IPS-20b (cell line): ENCODE results near the gene ATP2B1.

ENCODE experiments used
- H3K27ac ChIP-seq: one replicate; pipeline ENCODE4 v1.5.1; 2013; ENCODE audit warnings: low read length
- H3K27me3 ChIP-seq: 2 replicates; pipeline ENCODE4 v1.6.1; 2013; ENCODE audit warnings: mild to moderate bottlenecking, low read length, inconsistent platforms; ENCODE audit not compliant: insufficient read depth
- H3K36me3 ChIP-seq: 2 replicates; pipeline ENCODE4 v1.6.1; 2013; ENCODE audit warnings: low read depth, mild to moderate bottlenecking, inconsistent platforms, low read length, moderate library complexity; ENCODE audit not compliant: insufficient read depth
- H3K4me1 ChIP-seq: 2 replicates; pipeline ENCODE4 v1.6.1; 2013; ENCODE audit warnings: mild to moderate bottlenecking, control low read depth, inconsistent platforms, low read length, moderate library complexity; ENCODE audit not compliant: insufficient read depth
- H3K4me3 ChIP-seq: 2 replicates; pipeline ENCODE4 v1.5.1; 2013; ENCODE audit warnings: mild to moderate bottlenecking, low read length, inconsistent platforms
- H3K9ac ChIP-seq: 2 replicates; pipeline ENCODE4 v1.6.1; 2013; ENCODE audit warnings: low read depth, mild to moderate bottlenecking, inconsistent platforms, low read length, moderate library complexity
- H3K9me3 ChIP-seq: 2 replicates; pipeline ENCODE4 v1.6.1; 2013; ENCODE audit warnings: mild to moderate bottlenecking, low read depth, low read length, inconsistent platforms; ENCODE audit not compliant: insufficient read depth

The ATP2B1 gene

GRCh38 chr12:89610366-89610765 is 98.3 kb downstream of the ATP2B1 start:
- Histone ChIP-seq H3K27me3 (no peaks in the 10 kb centered on the region), H3K9me3 (no peaks in the 10 kb centered on the region), H3K9ac (no peak overlapping the region), H3K27ac (no peak overlapping the region), H3K4me1 (no peaks in the 10 kb centered on the region), H3K36me3 (peaks cover 40% of the 10 kb centered on the region), H3K4me3 (no peak overlapping the region)

GRCh38 chr12:89603678-89604077 is 105.0 kb downstream of the ATP2B1 start:
- no peaks in the 10 kb centered on the region for H3K27me3 ChIP-seq
- no peaks in the 10 kb centered on the region for H3K4me1 ChIP-seq
- no peaks in the 10 kb centered on the region for H3K9me3 ChIP-seq
- H3K27ac ChIP-seq, result no peak overlapping the region
- no peak overlapping the region for H3K9ac ChIP-seq
- no peak overlapping the region for H3K4me3 ChIP-seq
- peaks cover 27% of the 10 kb centered on the region for H3K36me3 ChIP-seq

- H3K27me3 ChIP-seq, result no peaks in the 10 kb centered on the region
- no peaks in the 10 kb centered on the region for H3K9me3 ChIP-seq
- no peak overlapping the region for H3K9ac ChIP-seq
- H3K27ac ChIP-seq, result no peak overlapping the region
- H3K36me3 ChIP-seq, result peaks cover 3% of the 10 kb centered on the region; the same call in 1 of the 2 replicates
- H3K4me3 ChIP-seq, result no peak overlapping the region
- no peaks in the 10 kb centered on the region; the same call in 1 of the 2 replicates for H3K4me1 ChIP-seq
Measured at GRCh38 chr12:89597770-89598169, 110.9 kb downstream of the ATP2B1 start.

GRCh38 chr12:89597210-89597609 is 111.4 kb downstream of the ATP2B1 start:
- Histone ChIP-seq H3K27me3 (no peaks in the 10 kb centered on the region), H3K4me1 (no peaks in the 10 kb centered on the region; the same call in 1 of the 2 replicates), H3K9ac (no peak overlapping the region), H3K9me3 (no peaks in the 10 kb centered on the region), H3K27ac (no peak overlapping the region), H3K36me3 (no peaks in the 10 kb centered on the region), H3K4me3 (no peak overlapping the region)

DNA sequence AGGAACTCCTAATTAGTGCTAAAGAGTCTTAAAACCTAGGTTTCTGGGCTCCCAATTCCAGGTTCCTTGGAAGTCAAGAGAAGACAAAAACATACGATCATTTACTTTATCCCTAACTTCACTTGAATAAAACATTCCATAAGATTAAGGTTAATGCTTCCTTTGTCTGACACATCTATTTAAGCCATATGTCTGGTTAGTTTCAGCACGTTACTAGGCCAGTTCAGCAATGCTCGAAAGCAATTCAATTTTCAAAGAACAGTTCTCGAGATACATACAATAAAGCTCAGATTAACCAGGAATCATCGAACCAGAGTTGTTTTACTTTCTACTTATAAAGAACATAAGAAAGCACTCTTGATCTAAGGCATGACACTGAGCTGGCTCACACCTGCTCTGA is 114.8 kb downstream of the ATP2B1 start:
- H3K9ac ChIP-seq, result no peak overlapping the region
- peaks cover 23% of the 10 kb centered on the region; the same call in 1 of the 2 replicates for H3K36me3 ChIP-seq

GRCh38 chr12:89593233-89593632 is 115.4 kb downstream of the ATP2B1 start:
- Histone ChIP-seq H3K9ac (no peak overlapping the region), H3K9me3 (no peaks in the 10 kb centered on the region), H3K4me1 (no peaks in the 10 kb centered on the region; the same call in 1 of the 2 replicates), H3K27ac (no peak overlapping the region), H3K27me3 (no peaks in the 10 kb centered on the region), H3K4me3 (no peak overlapping the region), H3K36me3 (peaks cover 23% of the 10 kb centered on the region; the same call in 1 of the 2 replicates)

More for the DNA sequence above, 114.8 kb downstream of the ATP2B1 start:
- Histone ChIP-seq H3K4me3 (no peak overlapping the region), H3K27ac (no peak overlapping the region), H3K4me1 (no peaks in the 10 kb centered on the region; the same call in 1 of the 2 replicates), H3K9me3 (no peaks in the 10 kb centered on the region), H3K27me3 (no peaks in the 10 kb centered on the region)

GRCh38 chr12:89589753-89590152 is 118.9 kb downstream of the ATP2B1 start:
- Histone ChIP-seq H3K27me3 (no peaks in the 10 kb centered on the region), H3K4me3 (no peak overlapping the region), H3K9ac (no peak overlapping the region), H3K36me3 (peaks cover 23% of the 10 kb centered on the region; the same call in 1 of the 2 replicates), H3K4me1 (no peaks in the 10 kb centered on the region; the same call in 1 of the 2 replicates), H3K9me3 (no peaks in the 10 kb centered on the region), H3K27ac (no peak overlapping the region)

DNA sequence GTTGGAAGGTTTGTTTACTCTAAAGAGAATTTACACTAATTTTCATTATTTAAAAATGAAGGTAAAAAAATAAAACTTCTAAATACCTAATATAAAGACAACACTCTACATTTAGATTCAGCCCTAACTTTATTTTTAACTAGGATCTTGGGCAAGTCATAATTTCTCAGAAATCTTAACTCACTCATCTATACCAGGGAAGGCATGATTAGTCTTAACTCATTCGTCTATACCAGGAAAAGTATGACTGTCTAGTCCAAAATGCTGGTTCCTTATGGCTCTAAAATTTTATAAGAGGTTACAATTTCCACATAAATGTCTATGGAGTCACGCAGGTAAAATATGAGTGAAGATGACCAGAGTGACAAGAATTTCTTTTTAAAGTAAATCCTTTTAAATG is 130.1 kb downstream of the ATP2B1 start:
- Histone ChIP-seq H3K9me3 (no peaks in the 10 kb centered on the region), H3K4me1 (peaks cover 6% of the 10 kb centered on the region), H3K27ac (no peak overlapping the region), H3K36me3 (no peaks in the 10 kb centered on the region), H3K9ac (no peak overlapping the region), H3K4me3 (no peak overlapping the region), H3K27me3 (no peaks in the 10 kb centered on the region)

GRCh38 chr12:89576572-89577220 is 131.9 kb downstream of the ATP2B1 start:
- peaks cover 6% of the 10 kb centered on the region for H3K4me1 ChIP-seq
- H3K9ac ChIP-seq, result no peak overlapping the region
- no peak overlapping the region for H3K27ac ChIP-seq
- no peaks in the 10 kb centered on the region for H3K36me3 ChIP-seq
- H3K9me3 ChIP-seq, result no peaks in the 10 kb centered on the region
- no peaks in the 10 kb centered on the region for H3K27me3 ChIP-seq
- no peak overlapping the region for H3K4me3 ChIP-seq

DNA sequence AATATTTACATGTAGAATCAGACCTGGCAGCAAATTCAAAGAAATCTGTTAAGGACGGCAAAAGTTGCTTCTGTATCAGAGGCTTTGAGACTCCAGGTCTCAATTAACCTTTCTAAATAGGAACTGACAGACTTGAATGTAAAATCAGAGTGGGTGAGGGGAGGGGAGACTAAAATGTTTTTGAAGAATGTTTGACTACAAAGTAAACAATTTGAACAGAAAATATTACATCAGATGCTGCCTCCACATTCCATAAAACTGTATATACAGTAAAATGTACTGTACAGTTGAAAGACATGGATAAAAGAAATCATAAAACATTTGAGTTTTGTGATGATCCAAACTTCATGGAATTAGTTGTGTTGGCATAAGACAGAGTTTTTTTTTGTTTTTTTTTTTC is 133.3 kb downstream of the ATP2B1 start:
- Histone ChIP-seq H3K27ac (no peak overlapping the region), H3K27me3 (no peaks in the 10 kb centered on the region), H3K9ac (no peak overlapping the region), H3K4me3 (no peak overlapping the region), H3K4me1 (peaks cover 6% of the 10 kb centered on the region), H3K9me3 (no peaks in the 10 kb centered on the region), H3K36me3 (no peaks in the 10 kb centered on the region)

- Histone ChIP-seq H3K4me1 (peaks cover 6% of the 10 kb centered on the region), H3K9ac (no peak overlapping the region), H3K36me3 (no peaks in the 10 kb centered on the region), H3K4me3 (no peak overlapping the region), H3K9me3 (no peaks in the 10 kb centered on the region), H3K27ac (peak overlapping the region; percentile 63), H3K27me3 (no peaks in the 10 kb centered on the region)
Measured at GRCh38 chr12:89574736-89575208, 133.9 kb downstream of the ATP2B1 start.

- Histone ChIP-seq H3K9ac (no peak overlapping the region), H3K4me3 (no peak overlapping the region), H3K27ac (no peak overlapping the region), H3K36me3 (no peaks in the 10 kb centered on the region), H3K9me3 (no peaks in the 10 kb centered on the region), H3K4me1 (peaks cover 6% of the 10 kb centered on the region), H3K27me3 (no peaks in the 10 kb centered on the region)
Measured at GRCh38 chr12:89573051-89573810, 135.4 kb downstream of the ATP2B1 start.
